Vagina (tissue), 2 donors: ENCODE measurements around the gene ZGRF1.

Experiments used
- POLR2AphosphoS5 ChIP-seq, 2 donors: sonication (generic); formaldehyde crosslinking; IDR thresholded peaks; one replicate each; pipeline ENCODE4 v1.9.0; 2017; ENCODE audit warnings: antibody characterized with exemption in 2 of 2, mild to moderate bottlenecking in 2 of 2, low read depth in 1 of 2; ENCODE audit not compliant: insufficient read depth in 1 of 2
- TF ChIP-seq, protein P1 (sequence below), 3 experiments: fragments of 450-650 bp in 2 of 3; fragments of 200-600 bp in 1 of 3; sonication (generic) in 1 of 3; IDR thresholded peaks; one replicate each; pipeline ENCODE4 v1.5.1; 2017 to 2019; ENCODE audit warnings: antibody characterized with exemption in 3 of 3, mild to moderate bottlenecking in 2 of 3, moderate library complexity in 2 of 3

DNA sequence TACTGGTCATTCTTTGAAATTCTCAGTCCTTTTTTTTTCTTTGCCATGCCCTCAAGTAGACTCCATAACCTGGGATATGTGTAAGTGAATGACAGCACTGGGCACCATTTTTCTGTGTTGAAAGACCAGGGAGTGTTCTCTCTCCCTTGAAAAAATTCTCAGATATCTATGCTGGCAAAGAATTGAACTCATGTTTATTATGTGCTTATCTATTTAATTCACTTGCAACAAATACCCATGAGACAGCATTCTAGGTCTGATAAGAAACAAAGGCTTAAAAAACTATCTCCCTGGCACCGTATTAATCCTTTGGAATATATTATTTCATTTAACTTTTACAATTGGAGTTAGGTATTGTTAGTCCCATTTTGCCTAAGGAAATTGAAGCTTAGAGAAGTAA, 37.0 kb upstream of the ZGRF1 start:
- no peak for TF ChIP-seq POLR2AphosphoS5 (IDR thresholded peaks at IDR 0.05; ENCODE audit: insufficient read depth in 1 of 2, low read depth in 1 of 2)
- TF ChIP-seq, protein P1, sequence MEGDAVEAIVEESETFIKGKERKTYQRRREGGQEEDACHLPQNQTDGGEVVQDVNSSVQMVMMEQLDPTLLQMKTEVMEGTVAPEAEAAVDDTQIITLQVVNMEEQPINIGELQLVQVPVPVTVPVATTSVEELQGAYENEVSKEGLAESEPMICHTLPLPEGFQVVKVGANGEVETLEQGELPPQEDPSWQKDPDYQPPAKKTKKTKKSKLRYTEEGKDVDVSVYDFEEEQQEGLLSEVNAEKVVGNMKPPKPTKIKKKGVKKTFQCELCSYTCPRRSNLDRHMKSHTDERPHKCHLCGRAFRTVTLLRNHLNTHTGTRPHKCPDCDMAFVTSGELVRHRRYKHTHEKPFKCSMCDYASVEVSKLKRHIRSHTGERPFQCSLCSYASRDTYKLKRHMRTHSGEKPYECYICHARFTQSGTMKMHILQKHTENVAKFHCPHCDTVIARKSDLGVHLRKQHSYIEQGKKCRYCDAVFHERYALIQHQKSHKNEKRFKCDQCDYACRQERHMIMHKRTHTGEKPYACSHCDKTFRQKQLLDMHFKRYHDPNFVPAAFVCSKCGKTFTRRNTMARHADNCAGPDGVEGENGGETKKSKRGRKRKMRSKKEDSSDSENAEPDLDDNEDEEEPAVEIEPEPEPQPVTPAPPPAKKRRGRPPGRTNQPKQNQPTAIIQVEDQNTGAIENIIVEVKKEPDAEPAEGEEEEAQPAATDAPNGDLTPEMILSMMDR (IDR thresholded peaks at IDR 0.05) = no peak
